Medulla oblongata (tissue), 1 donor: ENCODE results near the gene RNF208.
"Not testable (repeated sequence)": the region's sequence is repeated elsewhere in the genome, so short reads cannot be mapped to it uniquely, and the experiment has no call there.

Experiments used
- DNase-seq: peaks from one replicate; pipeline ENCODE4 v3.0.0-alpha.2; 2015; ENCODE audit errors: extremely low spot score

RNF208 gene

DNA sequence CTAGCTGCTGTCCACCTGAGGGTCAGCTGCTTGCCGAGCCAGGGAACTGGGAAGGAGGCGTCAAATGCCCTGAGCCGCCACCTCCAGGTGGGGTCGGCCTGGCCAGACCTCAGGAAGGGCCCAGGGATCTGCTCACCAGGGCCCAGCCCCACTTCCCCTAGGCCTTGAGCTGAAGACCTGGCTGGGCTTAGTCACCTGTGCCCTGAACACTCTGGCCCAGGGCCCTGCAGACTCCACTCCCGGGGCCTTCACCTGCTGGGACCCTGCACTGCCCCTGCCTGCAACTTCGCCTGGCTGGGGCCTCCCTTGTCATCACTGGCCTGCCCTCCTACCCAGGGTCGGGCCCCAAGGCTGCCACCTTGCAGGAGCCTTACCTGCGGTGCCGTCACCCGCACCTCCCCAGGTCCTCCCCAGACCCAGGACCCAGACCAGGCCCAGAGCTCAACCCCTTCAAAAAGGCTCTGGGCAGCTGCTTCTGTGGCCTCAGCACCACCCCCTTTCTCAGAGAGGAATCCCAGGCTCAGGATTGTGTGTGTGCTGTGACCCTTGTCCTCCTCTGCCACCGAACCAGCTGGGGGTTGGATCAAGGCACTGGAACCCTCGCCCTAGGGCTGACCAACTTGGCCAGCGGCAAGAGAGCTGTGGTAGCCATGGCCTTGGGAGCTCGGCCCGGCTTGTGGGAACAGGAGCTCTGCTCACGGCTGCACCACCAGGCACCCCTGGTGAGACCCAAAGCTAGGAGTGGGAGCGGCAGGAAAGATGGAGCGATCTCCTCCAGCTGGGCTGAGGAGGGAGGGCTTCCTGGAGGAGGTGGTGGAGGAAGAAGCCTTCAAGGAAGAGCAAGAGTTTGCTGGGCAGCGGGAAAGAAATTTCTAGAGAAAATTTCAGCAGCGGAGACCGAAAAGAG, 31.9 kb upstream of the RNF208 start:
- DNase-seq = no peak

DNA sequence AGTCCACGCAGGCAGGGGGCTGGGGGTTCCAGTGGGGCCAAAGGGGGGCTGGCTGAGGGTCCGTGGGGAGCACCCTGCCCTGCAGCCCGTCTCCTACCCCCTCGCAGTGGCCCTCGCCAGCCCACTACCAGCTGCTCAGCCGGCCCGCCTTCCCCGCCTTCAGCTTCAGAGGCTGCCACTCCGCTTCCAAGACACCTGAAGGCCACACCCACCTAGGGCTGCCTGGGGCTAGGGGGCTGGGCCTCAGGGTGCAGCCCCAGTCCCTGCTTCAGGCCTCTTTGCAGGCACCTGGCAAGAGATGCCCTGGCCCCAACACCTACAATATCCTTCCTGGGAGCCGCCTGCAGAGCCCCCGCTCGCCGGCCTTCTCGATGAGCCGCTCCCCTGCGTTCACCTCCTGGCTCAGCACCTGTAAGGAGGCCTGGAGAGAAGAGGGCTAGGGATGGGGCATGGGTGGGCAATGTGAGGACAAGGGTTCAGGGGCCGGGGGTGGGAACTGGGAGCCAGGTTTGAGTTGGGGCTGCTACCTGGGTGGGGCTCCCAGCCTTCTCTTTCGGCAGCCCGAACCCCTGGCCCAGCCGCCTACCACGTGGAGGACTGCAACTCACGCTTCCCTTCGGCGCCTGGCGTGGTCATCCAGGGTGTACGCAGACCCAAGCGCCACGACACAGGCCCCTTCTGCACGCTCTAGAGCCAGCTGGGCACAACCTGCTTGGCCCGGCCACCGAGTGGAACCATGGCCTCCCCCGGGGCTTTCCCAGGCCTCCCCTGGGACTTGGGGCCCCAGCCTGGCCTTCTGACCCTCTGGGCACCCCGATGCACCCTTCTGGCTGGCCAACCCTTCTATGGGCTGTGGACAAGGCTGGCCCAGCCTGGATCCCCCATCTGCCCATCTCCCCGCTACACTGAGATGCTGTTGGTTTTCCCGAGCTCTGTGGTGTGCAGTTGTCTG, 30.8 kb upstream of the RNF208 start:
- DNase-seq = no peak

DNA sequence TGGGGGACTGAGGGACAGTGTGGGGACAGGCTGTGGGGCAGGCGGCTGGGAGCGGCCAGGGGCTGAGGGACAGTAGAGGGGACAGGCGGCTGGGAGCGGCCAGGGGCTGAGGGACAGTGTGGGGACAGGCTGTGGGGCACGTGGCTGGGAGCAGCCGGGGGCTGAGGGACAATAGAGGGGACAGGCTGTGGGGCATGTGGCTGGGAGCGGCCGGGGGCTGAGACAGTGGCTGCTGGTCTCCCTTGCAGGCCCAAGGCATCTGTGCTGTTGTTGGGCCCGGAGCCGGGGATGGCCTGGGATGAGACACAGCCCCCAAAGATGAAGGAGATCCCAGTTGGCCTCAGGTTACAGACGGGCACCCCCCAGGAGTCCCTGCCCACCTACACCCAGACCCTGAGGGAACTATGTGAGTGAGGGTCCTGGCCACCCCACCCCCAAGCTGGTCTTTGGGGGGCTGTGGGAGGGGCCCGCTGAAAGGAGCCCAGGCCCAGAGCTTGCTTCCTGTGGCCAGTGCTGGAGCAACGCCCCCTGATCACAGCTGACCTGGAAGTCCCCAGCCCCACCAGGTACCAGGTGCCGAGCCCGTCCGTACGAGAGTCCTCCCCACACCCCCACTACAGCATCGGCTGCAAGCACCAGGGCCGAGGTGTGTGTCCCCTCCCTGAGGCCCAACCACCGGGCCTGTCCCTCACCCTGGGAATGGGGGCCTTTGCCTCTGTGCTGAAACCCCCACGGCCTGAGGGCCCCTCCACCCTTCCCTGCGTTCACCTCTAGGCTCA, 29.6 kb upstream of the RNF208 start:
- DNase-seq = no peak

DNA sequence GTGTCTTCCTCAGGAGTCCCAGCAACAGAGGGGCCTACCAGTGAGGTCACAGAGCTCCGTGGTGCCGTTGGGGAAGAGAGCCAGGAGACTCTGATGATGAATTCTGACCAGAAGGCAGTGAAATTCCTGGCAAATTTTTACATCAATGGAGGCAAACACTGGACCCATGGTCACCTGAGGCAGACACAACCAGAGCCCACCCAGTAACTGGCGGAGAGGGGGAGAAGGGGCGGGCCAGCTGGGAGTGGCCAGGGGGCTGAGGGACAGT, 29.1 kb upstream of the RNF208 start, which contains the start of gene STPG3:
Gene STPG3, plus strand, starts transcription at position 93 of the 268 bp plus-strand sequence. Its CDS starts 1 bp downstream, at position 94.
- DNase-seq = no peak

DNA sequence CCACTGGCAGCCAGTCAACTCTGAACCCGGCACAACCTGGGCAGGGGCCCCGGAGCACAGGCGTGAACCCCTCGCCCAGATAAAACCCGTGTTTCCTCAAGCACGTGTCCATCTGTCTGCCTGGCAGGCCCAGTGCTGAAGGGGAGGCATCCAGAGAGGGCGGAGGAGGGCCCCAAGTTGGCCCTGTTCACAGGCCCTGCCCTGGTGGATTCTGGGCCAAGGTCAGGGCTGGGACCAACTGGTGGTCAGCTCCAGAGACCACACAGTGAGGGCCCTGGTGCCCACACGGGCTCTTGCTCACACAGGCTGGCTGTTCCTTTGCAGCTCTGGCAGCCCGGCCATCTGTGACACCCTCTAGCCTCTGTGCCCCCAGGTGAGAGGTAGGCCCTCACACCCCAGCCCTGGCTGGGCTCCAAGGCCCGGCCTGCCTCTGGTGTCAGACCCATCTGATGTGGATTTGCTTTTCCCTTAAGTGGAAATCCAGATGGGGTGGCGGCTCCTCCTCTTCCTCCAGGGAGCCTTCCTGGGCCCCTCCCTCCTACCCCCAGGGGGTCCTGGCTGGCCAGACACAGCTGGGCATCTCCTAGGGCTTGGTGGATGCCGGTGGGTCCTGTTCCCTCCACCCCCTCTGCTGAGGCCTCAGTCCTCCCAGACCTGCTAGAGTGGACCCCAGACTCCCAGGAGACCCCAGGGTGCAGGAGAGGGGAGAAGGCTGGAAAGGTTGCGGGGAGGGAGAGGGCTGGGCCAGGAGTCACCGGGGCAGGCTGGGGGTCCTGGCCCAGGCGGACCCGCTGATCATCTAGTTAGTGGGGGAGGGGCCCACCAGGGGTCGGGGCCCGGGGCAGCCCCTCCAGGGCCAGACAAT, 28.5 kb upstream of the RNF208 start:
- no peak for DNase-seq

DNA sequence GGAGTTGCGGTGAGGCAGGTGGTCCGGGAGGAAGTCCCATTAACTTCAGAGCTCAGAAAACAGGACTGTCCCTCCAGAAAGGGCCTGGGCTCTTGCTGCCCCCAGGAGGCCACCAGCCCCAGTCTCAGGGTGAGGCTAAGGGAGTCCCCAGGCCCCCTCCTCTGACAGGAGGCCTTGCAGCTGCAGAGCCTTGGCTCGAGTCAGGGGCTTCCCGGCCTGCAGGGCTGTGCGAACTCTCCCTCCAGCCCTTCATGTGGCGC, 25.8 kb upstream of the RNF208 start:
- DNase-seq = no peak

DNA sequence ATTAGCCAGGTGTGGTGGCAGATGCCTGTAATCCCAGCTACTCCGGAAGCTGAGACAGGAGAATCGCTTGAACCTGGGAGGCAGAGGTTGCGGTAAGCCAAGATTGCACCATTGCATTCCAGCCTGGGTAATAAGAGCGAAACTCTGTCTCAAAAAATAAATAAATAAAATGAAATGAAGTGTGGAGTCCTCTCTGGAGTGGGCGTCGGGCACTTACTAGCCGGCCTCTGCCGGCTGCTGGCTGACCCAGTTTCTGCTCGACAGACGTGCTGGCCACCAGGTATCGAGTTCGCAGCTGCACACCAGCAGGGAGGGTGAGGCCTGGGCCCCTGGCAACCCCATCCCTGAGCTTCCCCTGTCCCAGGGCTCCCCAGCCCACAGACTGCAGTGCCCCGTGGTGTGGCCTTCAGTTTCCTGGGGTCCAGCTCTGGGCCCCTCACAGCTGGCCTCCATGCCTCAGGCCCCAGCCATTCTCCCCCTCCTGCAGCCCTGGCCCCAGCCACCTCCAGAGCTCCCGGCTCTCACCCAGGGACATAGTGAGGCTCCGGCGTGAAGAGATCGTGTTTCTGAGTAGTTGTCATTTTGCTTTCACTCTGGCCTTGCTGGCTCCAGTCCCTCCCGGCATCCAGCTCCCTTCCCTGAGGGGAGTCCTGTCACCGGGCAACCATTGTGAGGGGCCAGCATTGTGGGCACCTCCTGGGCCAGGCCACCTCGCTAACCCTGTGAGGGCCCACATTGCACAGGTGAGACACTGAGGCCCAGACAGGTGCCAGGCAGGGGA, 25.3 kb upstream of the RNF208 start:
- no peak for DNase-seq

DNA sequence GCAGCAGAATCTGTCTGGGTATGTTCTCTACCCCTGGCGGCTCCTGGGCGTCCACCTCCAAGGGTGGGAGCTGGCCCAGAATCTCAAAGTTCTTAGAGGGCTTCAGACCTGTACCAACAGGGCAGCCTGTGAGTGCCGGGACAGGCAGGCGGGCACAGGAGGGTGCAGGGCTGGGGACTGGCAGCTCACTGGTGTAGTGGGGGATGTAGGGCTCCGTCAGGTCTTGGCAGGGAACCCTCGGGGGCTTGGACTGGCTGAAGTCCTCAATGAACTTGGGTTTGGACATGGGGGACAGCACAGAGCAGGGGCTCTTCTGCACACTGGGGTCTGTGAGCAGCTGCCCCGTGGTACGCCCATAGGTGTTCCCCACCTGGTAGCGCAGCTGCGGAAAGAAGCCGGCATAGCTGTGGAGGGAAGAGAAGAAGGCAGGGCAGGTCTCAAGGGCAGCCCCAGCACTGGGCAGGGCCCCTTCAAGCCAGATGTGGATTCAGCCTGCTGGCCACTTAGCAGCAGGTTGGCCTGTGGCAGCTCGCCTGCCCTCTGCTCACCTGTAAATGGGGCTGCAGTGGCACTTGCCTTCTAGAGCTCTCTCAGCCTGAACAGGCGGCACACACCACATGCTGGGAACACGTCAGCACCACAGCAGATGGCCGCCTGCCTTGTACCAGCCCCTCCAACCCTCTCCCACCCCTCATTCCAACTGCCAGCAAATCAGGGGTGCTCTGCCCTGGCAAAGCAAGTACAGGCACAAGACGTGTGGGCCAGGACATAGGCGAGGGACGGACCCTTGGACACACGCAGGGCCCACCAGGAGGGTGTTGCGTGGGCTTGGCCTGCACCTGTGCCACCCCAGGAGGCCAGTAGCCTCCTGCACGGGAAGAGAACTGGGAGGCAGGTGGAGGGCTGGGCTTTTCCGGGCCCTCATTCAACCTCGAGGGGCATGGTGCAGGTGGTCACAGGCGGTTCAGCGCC, 23.7 kb upstream of the RNF208 start:
- no peak for DNase-seq

DNA sequence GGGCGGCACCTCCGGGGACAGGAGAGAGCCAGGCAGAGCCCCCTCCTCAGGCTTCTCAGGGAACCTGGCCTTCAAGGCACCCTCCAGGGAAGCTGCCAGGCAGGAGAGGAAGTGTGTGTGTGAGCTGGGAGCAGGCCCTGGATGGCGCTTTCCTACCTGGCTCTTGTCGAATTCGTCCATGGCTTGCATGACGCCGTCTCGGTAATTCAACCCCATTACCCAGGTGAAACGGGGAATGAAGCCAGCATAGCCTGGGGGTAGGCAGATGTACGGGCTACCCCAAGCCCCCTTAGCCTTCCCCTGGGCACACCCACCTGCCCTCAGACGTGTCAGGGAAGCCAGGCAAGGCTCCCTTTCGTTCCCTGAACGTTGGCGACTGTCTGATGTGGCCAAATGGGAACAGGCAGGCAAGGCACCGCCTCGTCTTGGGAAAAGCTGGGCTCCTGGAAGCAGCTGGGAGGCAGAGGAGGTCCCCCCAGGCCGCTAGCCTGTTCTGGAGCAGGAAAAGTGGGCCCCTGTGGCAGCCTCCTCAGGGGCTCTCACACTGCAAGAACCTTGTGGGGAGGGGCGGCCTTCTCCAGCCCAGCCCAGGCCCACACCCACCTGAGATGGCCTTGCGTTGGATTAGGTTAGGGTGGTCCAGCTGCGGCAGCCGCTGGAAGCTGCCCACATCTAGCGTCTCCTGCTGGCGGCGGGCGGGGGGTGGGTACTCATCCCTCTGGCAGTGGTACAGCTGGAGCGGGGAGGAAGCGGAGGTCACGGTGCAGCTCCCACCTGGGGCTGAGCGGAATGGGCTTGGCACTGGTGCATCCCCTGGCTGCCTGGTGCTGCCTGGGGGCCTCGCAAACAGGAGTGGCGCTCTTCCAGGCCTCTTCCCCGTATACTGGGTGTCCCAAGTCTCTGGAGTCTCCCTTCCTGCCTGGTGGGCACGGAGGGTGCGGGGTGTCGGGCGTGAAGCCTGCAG, 22.7 kb upstream of the RNF208 start:
- no peak for DNase-seq

DNA sequence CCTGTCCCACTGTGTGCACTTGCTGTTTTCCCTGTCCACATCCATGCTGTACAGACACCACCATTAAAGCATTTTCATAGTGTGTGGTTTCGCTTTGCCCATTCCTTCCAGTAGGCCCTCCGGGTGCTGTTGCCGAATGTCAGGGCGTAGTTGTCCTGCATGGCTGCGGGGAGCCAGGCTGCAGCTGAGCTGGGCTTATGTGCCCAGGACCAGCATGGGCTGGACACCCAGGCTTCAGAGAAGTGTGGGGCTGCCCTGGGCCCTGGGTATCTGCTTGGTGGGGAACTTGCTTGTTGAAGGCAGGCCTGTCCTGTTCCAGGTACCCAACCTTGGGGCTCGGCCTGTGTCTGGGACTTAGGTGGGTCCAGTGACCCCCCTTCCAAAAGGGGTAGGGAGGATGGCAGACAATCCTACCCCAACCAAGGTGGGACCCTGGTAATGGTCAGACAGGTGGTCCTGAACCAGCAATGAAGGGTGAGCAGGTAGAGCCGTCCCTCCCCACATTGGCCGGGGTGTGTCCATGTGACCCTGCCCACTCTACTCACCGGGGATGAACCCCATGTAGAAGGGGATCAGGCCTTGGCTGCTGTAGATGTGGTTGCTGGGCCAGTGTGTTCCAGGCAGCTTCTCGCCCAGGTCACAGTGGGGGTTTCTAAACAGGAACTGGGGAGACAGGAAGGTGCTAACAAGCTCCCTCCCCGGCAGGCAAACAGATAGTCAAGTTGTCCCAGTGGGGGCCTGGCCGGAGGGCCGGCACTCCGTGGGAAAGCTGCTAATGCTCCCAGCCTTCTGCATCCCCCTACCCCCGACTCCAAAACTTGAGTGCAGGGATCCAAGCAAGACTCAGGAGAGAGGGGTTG, 21.8 kb upstream of the RNF208 start:
- no peak for DNase-seq

DNA sequence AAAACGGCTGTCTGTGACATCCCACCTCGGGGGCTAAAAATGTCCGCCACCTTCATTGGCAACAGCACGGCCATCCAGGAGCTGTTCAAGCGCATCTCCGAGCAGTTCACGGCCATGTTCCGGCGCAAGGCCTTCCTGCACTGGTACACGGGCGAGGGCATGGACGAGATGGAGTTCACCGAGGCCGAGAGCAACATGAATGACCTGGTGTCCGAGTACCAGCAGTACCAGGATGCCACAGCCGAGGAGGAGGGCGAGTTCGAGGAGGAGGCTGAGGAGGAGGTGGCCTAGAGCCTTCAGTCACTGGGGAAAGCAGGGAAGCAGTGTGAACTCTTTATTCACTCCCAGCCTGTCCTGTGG, 21.2 kb upstream of the RNF208 start:
- not testable (repeated sequence) for DNase-seq

DNA sequence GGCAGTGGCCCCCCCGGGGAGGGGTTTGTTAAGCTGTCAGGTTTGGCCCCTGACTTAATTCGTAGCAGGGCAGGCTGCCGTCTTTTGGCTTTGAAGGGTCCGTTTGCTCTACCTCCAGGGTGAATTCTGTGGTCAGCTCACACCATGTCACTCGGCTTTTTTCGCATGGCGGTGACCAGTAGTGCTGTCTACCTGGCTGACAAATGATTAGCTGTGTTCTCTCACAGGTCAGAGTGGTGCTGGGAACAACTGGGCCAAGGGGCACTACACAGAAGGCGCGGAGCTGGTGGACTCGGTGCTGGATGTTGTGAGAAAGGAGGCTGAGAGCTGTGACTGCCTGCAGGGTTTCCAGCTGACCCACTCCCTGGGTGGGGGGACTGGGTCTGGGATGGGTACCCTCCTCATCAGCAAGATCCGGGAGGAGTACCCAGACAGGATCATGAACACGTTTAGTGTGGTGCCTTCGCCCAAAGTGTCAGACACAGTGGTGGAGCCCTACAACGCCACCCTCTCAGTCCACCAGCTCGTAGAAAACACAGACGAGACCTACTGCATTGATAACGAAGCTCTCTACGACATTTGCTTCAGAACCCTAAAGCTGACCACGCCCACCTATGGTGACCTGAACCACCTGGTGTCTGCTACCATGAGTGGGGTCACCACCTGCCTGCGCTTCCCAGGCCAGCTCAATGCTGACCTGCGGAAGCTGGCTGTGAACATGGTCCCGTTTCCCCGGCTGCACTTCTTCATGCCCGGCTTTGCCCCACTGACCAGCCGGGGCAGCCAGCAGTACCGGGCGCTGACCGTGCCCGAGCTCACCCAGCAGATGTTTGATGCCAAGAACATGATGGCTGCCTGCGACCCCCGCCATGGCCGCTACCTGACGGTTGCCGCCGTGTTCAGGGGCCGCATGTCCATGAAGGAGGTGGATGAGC, 20.5 kb upstream of the RNF208 start:
- DNase-seq = no peak

DNA sequence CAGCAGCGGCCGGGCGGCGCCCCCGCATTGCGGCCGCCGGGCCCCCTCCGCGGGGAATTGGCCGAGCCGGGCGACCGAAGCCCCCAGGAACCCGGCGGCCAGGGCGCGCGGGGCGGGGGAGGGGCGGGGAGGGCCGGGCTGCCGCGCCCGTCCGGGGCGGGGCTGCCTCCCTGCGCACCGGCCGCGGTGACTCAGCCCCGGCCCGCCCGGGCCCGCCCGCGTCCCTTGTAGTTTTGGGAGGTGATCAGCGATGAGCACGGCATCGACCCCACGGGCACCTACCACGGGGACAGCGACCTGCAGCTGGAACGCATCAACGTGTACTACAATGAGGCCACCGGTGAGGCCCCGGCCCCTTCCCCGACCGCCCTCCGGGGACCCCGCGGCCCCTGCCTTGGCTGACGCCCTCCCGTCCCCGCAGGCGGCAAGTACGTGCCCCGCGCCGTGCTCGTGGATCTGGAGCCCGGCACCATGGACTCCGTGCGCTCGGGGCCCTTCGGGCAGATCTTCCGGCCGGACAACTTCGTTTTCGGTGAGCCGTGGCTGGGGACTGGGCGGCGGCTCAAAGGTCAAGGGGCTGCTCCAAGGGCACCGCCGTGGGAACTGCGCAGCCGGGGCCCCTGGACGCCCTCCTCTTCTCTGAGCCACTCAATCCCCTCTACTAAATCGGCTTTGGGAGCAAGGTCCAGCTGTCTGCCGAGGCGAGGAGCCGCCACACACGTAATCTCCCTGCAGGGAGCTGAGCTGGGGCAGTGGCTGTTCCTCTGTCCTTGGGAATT, 19.6 kb upstream of the RNF208 start:
- no peak for DNase-seq

DNA sequence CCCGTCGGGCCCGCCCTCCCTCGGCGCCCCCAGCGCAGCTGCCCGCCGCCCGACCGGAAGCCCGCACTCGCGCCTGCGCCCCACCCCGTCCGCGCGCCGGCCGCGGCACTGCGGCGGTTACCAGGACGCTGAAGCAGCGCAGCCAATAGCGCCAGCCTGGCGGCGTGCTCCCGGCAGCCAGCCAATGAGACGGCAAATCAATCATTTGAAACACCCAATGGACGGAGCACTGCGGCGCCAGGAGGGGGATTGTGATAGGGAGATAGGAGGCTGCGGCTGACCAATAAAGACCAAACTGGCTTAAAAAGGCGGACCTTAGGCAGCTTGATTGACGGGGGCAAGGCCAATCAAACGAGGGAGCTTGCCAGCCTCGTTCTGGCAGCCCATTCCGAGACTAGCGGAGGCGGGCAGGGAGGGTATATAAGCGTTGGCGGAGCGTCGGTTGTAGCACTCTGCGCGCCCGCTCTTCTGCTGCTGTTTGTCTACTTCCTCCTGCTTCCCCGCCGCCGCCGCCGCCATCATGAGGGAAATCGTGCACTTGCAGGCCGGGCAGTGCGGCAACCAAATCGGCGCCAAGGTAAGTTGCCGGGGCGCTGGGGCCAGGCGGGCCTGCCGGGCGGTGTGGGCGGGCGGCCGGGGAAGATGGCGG, 18.9 kb upstream of the RNF208 start, which contains the start of gene TUBB4B:
Gene TUBB4B, plus strand, starts transcription at position 447 of the 649 bp plus-strand sequence. Its CDS starts 74 bp downstream, at position 521.
- peak; percentile 100 for DNase-seq
